Caco-2 (cell line): ENCODE data around the gene KLK13. TPM values are rescaled to one million over a fixed set of nuclear protein-coding genes. Genes with fewer than 3 reads are reported as not detected.

ENCODE experiments used
- BruUV-seq: library from RNA; stranded (reverse); fragments of 400-500 nt; replicated peaks from 2 replicates; lab custom pipeline; 2021; lab: Mats Ljungman, UMichigan
- CTCF ChIA-PET: fragments of 300-600 bp; sonication (Branson Sonifier 250); formaldehyde crosslinking; loops from one replicate; lab custom pipeline; 2022; ENCODE audit warnings: antibody characterized with exemption; lab: Charles Lee
- POLR2A ChIA-PET: fragments of 300-600 bp; sonication (Branson Sonifier 250); formaldehyde crosslinking; loops from one replicate; lab custom pipeline; 2022; ENCODE audit warnings: antibody characterized with exemption; lab: Charles Lee
- DNase-seq, 2 experiments: peaks; one replicate each; pipeline versions ENCODE4 v3.0.0 to v3.0.0-alpha.2; 2020 to 2022
- H3K27me3 ChIP-seq: replicated peaks from 2 replicates; pipeline ENCODE4 v1.6.0; 2011; ENCODE audit warnings: low read length; ENCODE audit not compliant: control insufficient read depth, insufficient read depth
- H3K36me3 ChIP-seq: 2 replicates; pipeline ENCODE4 v1.5.1; 2011; ENCODE audit warnings: low read length; ENCODE audit not compliant: control insufficient read depth, insufficient read depth
- H3K4me1 ChIP-seq: fragments of 250-450 bp; sonication (Bioruptor Pico); 2 replicates; pipeline ENCODE4 v1.5.1; 2020; ENCODE audit warnings: mild to moderate bottlenecking
- H3K4me3 ChIP-seq: 2 replicates; pipeline ENCODE4 v1.5.1; 2011; ENCODE audit warnings: low read depth, mild to moderate bottlenecking, control low read depth, low read length
- H3K9me3 ChIP-seq: fragments of 250-450 bp; sonication (Bioruptor Pico); 2 replicates; pipeline ENCODE4 v1.5.1; 2020; ENCODE audit warnings: mild to moderate bottlenecking, moderate library complexity
- H3K27ac Mint-ChIP-seq: one replicate; pipeline ENCODE4 v1.8.0; 2022; ENCODE audit warnings: mixed read lengths; ENCODE audit not compliant: unreplicated experiment
- H3K27me3 Mint-ChIP-seq: one replicate; pipeline ENCODE4 v1.8.0; 2022; ENCODE audit warnings: mixed read lengths; ENCODE audit not compliant: insufficient read depth, unreplicated experiment
- H3K36me3 Mint-ChIP-seq: one replicate; pipeline ENCODE4 v1.8.0; 2022; ENCODE audit warnings: mild to moderate bottlenecking, mixed read lengths; ENCODE audit not compliant: insufficient read depth, unreplicated experiment
- H3K4me1 Mint-ChIP-seq: one replicate; pipeline ENCODE4 v1.8.0; 2022; ENCODE audit warnings: low read depth, mixed read lengths; ENCODE audit not compliant: unreplicated experiment
- H3K4me3 Mint-ChIP-seq: one replicate; pipeline ENCODE4 v1.8.0; 2022; ENCODE audit warnings: mild to moderate bottlenecking, moderate library complexity, mixed read lengths; ENCODE audit not compliant: unreplicated experiment
- H3K9me3 Mint-ChIP-seq: one replicate; pipeline ENCODE4 v1.8.0; 2022; ENCODE audit warnings: mixed read lengths; ENCODE audit not compliant: unreplicated experiment
- intact Hi-C: fragments of 100-400 bp; cut with micrococcal nuclease; formaldehyde crosslinking; loops from one replicate; pipeline ENCODE4 v1.10.0; 2022; ENCODE audit not compliant: unreplicated experiment
- total RNA-seq: library from RNA; stranded (reverse); gene quantifications from 2 replicates; pipeline ENCODE4 v1.2.3, GENCODE V29; 2022
- TF ChIP-seq, protein P1 (sequence below), 2 experiments: fragments of 200-600 bp in 1 of 2; IDR thresholded peaks; 1 replicate in 1 of 2; 2 replicates in 1 of 2; pipeline versions ENCODE4 v1.5.1 to v1.8.0; 2011 to 2022; ENCODE audit warnings: antibody characterized with exemption in 1 of 2, control low read depth in 1 of 2, inconsistent platforms in 1 of 2, low read depth in 1 of 2, low read length in 1 of 2, mild to moderate bottlenecking in 1 of 2, moderate library complexity in 1 of 2; ENCODE audit not compliant: insufficient read depth in 1 of 2, severe bottlenecking in 1 of 2, unreplicated experiment in 1 of 2

Gene KLK13
- total RNA-seq, 1 experiment from 2014 or later, result not detected

DNA sequence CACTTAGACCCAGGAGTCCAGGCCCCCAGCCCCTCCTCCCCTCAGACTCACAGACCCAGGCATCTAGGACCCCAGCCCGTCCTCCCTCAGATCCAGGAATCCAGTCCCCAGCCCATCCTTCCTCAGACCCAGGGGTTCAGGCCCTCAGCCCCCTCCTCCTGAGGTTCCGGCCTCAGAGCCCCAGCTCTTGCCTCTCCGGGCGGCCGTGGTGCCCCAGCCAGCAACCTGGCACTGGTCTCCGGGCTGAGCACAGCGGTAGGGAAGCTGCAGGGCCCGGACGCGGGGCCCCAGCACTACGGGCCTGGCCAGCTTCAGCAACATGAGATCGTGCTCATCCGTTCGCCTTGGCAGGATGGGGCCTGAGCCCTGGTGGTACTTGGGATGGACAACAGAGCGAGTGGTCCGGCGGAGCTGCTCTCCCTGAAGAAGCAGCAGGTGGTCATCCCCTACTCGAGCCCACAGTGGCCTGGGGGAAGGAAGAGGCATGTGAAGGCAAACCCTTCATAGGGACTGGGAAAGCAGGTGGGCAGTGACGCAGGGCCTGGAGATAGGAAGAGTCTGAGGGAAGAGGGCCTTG is 49.1 kb downstream of the KLK13 start:
- Histone ChIP-seq H3K4me3 (no peak overlapping the region), H3K9me3 (no peaks in the 10 kb centered on the region), H3K4me1 (0 out of 2 replicates have a peak, but pooled peaks cover 4% of the 10 kb centered on the region), H3K27me3 (peaks cover 5% of the 10 kb centered on the region), H3K36me3 (no peaks in the 10 kb centered on the region)
- BruUV-seq, result no TSS peak
- POLR2A ChIA-PET, result no interaction called here
- H3K4me1 Mint-ChIP-seq, result no peaks in the 10 kb centered on the region
- no peaks in the 10 kb centered on the region for H3K9me3 Mint-ChIP-seq
- H3K27ac Mint-ChIP-seq, result no peak overlapping the region
- TF ChIP-seq, protein P1, sequence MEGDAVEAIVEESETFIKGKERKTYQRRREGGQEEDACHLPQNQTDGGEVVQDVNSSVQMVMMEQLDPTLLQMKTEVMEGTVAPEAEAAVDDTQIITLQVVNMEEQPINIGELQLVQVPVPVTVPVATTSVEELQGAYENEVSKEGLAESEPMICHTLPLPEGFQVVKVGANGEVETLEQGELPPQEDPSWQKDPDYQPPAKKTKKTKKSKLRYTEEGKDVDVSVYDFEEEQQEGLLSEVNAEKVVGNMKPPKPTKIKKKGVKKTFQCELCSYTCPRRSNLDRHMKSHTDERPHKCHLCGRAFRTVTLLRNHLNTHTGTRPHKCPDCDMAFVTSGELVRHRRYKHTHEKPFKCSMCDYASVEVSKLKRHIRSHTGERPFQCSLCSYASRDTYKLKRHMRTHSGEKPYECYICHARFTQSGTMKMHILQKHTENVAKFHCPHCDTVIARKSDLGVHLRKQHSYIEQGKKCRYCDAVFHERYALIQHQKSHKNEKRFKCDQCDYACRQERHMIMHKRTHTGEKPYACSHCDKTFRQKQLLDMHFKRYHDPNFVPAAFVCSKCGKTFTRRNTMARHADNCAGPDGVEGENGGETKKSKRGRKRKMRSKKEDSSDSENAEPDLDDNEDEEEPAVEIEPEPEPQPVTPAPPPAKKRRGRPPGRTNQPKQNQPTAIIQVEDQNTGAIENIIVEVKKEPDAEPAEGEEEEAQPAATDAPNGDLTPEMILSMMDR (IDR thresholded peaks at IDR 0.05; ENCODE audit: insufficient read depth in 1 of 2, low read depth in 1 of 2, low read length in 1 of 2, severe bottlenecking in 1 of 2, unreplicated experiment in 1 of 2), result no peak
- intact Hi-C loops, result no loop called here
- CTCF ChIA-PET, result no interaction called here
- H3K4me3 Mint-ChIP-seq, result no peak overlapping the region
- peaks cover 28% of the 10 kb centered on the region for H3K27me3 Mint-ChIP-seq
- no peak for DNase-seq
- no peaks in the 10 kb centered on the region for H3K36me3 Mint-ChIP-seq

DNA sequence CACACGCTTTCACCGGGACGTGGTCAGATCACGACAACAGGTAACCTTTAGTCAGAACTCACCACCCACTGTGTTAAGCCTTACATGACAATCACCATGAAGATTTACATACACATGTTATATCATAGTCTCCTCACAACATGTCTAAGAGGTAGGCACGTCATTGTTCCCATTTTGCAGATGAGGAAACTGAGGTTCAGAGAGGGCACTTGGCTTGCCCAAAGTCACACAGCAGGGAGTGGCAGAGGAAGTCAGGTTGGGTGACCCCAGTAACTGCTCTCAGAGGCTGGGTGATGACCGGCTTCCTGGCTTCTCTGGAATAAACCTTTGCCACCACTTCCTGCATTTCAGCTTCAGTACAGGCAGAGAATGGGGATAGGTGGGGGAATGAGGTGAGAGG is 50.6 kb downstream of the KLK13 start:
- Histone ChIP-seq H3K9me3 (no peaks in the 10 kb centered on the region), H3K4me3 (no peak overlapping the region), H3K27me3 (peaks cover 3% of the 10 kb centered on the region), H3K36me3 (no peaks in the 10 kb centered on the region), H3K4me1 (0 out of 2 replicates have a peak, but pooled peaks cover 3% of the 10 kb centered on the region)
- peaks cover 33% of the 10 kb centered on the region for H3K27me3 Mint-ChIP-seq
- H3K27ac Mint-ChIP-seq, result no peak overlapping the region
- ChIA-PET CTCF (no interaction called here), POLR2A (no interaction called here)
- no peaks in the 10 kb centered on the region for H3K4me1 Mint-ChIP-seq
- no peaks in the 10 kb centered on the region for H3K9me3 Mint-ChIP-seq
- no peaks in the 10 kb centered on the region for H3K36me3 Mint-ChIP-seq
- H3K4me3 Mint-ChIP-seq, result no peak overlapping the region
- no TSS peak for BruUV-seq
- TF ChIP-seq, protein P1 (IDR thresholded peaks at IDR 0.05; ENCODE audit: insufficient read depth in 1 of 2, low read depth in 1 of 2, low read length in 1 of 2, severe bottlenecking in 1 of 2, unreplicated experiment in 1 of 2), result no peak
- intact Hi-C loops, result no loop called here
- no peak for DNase-seq

DNA sequence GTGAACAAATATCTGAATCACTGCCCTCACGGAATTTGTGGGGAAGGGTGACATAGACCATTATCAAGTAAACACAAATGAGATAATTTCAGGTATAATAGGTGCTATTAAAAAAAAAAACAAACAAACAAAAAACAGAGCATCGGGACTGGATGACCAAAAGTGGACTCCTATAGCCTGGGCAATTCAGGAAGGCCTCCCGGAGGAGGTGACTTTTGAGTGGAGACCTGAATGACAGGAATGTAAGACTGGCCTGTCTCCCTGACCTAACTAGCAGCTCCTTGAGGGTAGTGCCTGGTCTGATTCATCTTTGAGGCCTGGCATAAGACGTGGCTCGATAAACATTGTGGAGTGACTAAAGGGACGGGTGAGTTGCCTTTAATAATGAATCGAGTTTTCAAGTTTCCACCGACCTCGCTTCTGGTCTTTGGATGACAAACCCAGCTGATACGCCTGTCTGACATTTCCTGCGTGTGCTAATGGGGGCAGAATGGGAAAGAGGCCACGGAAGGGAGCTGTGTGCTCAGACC is 52.2 kb downstream of the KLK13 start:
- no peaks in the 10 kb centered on the region for H3K4me1 Mint-ChIP-seq
- H3K36me3 Mint-ChIP-seq, result no peaks in the 10 kb centered on the region
- no peak overlapping the region for H3K4me3 Mint-ChIP-seq
- Histone ChIP-seq H3K36me3 (no peaks in the 10 kb centered on the region), H3K27me3 (peaks cover 2% of the 10 kb centered on the region), H3K4me1 (no peaks in the 10 kb centered on the region), H3K9me3 (no peaks in the 10 kb centered on the region), H3K4me3 (no peak overlapping the region)
- peaks cover 30% of the 10 kb centered on the region for H3K27me3 Mint-ChIP-seq
- TF ChIP-seq, protein P1 (IDR thresholded peaks at IDR 0.05; ENCODE audit: insufficient read depth in 1 of 2, low read depth in 1 of 2, low read length in 1 of 2, severe bottlenecking in 1 of 2, unreplicated experiment in 1 of 2), result no peak
- no peak for DNase-seq
- POLR2A ChIA-PET, result no interaction called here
- no TSS peak for BruUV-seq
- intact Hi-C loops, result no loop called here
- H3K9me3 Mint-ChIP-seq, result no peaks in the 10 kb centered on the region
- CTCF ChIA-PET, result no interaction called here
- no peak overlapping the region for H3K27ac Mint-ChIP-seq
